ENCODE results near the gene ARL13A. TPM values are rescaled to one million over a fixed set of nuclear protein-coding genes. Genes with fewer than 3 reads are reported as not detected.

ARL13A gene
- polyA plus RNA-seq (2011; rRNA removed), result 0.12 TPM in 1 of 2 replicates, not detected in the other
- not detected in 2 replicates for polyA plus RNA-seq (2012; cell fraction: cytosol; rRNA removed)
- polyA plus RNA-seq (2012; cell fraction: nucleus; rRNA removed), result not detected in 2 replicates
- 0.08 to 0.15 TPM (median 0.10 TPM) in 3 replicates for polyA plus RNA-seq (2017; fragmentation: RNase III; extraction: RNeasy Plus Mini Kit Qiagen cat#74134 plus additional on column Dnase treatment)
- not detected in 2 replicates for polyA minus RNA-seq (2011; rRNA and poly(A)+ RNA removed)

GRCh38 chrX:100969408-100969807, at the start of gene ARL13A:
TSS of gene ARL13A (plus strand) at chrX:100969708. CDS start at chrX:100973690, 3,982 bp downstream.
- Histone ChIP-seq H3K4me1 (peaks cover 9% of the 10 kb centered on the region), H3K27ac (no peak within 1 kb of the TSS), H3K9me3 (no peaks in the 10 kb centered on the region), H3K4me3 (no peak within 1 kb of the TSS), H3K4me2 (no peak within 1 kb of the TSS)
- TF ChIP-seq E2F6 (IDR thresholded peaks at IDR 0.05; ENCODE audit: borderline replicate concordance, low read depth) (no peak), CHD2 (IDR thresholded peaks at IDR 0.05; ENCODE audit: low read length, partially characterized antibody) (no peak), HEYL (CRISPR knock-in tag; IDR thresholded peaks at IDR 0.05) (no peak), HOXA7 (CRISPR knock-in tag; IDR thresholded peaks at IDR 0.05) (no peak)
- ChIA-PET POLR2A (interaction anchor here (0.6 kb wide), 1 partner anchor 129 kb away, joined by 3 read pairs; the partner anchor contains the start of gene CENPI), CTCF (interaction anchor here (0.6 kb wide), 1 partner anchor 288 kb away, joined by 3 read pairs; no protein-coding TSS in a partner anchor)
- FAIRE-seq (no peak), DNase-seq (ENCODE audit: low read depth in 1 of 2, low spot score in 1 of 2) (no peak), ATAC-seq (no peak)
- 89% methylated on average over 2 of the region's 2 CpGs for WGBS (ENCODE audit: missing lambda C conversion rate)

DNA sequence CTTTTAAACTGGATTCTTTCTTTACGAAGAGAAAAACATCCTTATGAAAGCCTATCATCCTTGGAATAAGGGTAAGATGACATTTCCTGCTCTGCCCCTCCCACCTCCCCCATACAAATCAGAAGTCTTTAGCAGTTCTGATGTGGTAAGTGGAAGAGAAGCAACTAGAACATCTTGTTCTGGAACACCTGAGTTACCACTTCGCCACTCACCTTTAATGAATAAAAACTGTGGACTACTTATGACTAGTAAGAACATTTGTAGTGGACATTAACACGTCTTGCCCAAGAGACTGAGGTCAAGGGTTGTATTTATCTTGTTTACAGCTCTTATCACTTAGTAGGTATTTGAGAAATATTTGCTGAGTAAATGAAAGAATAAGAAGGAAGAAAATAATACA, 45.1 kb upstream of the ARL13A start:
- FAIRE-seq (no peak), DNase-seq (ENCODE audit: low read depth in 1 of 2, low spot score in 1 of 2) (no peak), ATAC-seq (no peak)
- WGBS (ENCODE audit: missing lambda C conversion rate), result 61% methylated on average over 3 of the region's 3 CpGs
- ChIA-PET CTCF (interaction anchor here (0.6 kb wide), 1 partner anchor 40 kb away, joined by 3 read pairs; no protein-coding TSS in a partner anchor), POLR2A (no interaction called here)
- Histone ChIP-seq H3K27ac (no peak overlapping the region), H3K4me2 (no peak overlapping the region), H3K9me3 (no peaks in the 10 kb centered on the region), H3K4me1 (no peaks in the 10 kb centered on the region), H3K4me3 (no peak overlapping the region)
- TF ChIP-seq HDAC2 (IDR thresholded peaks at IDR 0.05), result no peak
- TF ChIP-seq ZC3H11A (IDR thresholded peaks at IDR 0.05), result no peak

DNA sequence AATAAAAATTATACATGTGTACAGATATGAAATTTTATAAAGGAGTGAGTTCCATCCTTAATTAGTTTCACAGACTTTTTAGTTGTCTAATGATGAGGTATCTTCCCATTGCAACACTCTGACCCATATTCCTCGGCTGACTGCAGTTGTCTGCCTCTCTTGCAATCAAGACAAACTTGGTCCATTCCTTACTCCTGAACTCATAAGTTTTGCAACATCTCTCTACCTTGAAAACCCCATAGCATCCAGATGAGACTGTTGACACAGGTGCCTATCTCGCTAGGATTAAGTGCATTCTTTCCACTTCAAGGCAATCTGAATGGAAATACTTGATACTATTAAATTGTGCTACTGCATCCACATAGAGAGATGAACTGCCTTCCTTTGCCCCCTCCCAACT, 43.1 kb upstream of the ARL13A start:
- no peak overlapping the region for H3K4me3 ChIP-seq
- POLR2A ChIA-PET, result no interaction called here
- CTCF ChIA-PET, result no interaction called here
- H3K4me2 ChIP-seq, result no peak overlapping the region
- 0 out of 3 replicates have a peak, but pooled peaks cover under 1% of the 10 kb centered on the region for H3K9me3 ChIP-seq
- no peak for ATAC-seq
- no peak for TF ChIP-seq REST (IDR thresholded peaks at IDR 0.05)
- no peak for TF ChIP-seq NPAS2 (CRISPR knock-in tag; IDR thresholded peaks at IDR 0.05; ENCODE audit: borderline replicate concordance)
- TF ChIP-seq ZC3H11A (IDR thresholded peaks at IDR 0.05), result no peak
- TF ChIP-seq JUNB (IDR thresholded peaks at IDR 0.05), result no peak
- no peak for TF ChIP-seq MAFK (IDR thresholded peaks at IDR 0.05; ENCODE audit: partially characterized antibody)
- TF ChIP-seq, protein P1, sequence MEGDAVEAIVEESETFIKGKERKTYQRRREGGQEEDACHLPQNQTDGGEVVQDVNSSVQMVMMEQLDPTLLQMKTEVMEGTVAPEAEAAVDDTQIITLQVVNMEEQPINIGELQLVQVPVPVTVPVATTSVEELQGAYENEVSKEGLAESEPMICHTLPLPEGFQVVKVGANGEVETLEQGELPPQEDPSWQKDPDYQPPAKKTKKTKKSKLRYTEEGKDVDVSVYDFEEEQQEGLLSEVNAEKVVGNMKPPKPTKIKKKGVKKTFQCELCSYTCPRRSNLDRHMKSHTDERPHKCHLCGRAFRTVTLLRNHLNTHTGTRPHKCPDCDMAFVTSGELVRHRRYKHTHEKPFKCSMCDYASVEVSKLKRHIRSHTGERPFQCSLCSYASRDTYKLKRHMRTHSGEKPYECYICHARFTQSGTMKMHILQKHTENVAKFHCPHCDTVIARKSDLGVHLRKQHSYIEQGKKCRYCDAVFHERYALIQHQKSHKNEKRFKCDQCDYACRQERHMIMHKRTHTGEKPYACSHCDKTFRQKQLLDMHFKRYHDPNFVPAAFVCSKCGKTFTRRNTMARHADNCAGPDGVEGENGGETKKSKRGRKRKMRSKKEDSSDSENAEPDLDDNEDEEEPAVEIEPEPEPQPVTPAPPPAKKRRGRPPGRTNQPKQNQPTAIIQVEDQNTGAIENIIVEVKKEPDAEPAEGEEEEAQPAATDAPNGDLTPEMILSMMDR (IDR thresholded peaks at IDR 0.05), result no peak
- no peak for TF ChIP-seq FOSL2 (IDR thresholded peaks at IDR 0.05)
- TF ChIP-seq FOSL2 (CRISPR knock-in tag; IDR thresholded peaks at IDR 0.05), result no peak
- TF ChIP-seq HDAC2 (IDR thresholded peaks at IDR 0.05), result no peak
- TF ChIP-seq ESRRA (IDR thresholded peaks at IDR 0.05; ENCODE audit: borderline replicate concordance, low read length), result no peak
- no peak for TF ChIP-seq NR3C1 (IDR thresholded peaks at IDR 0.05)
- TF ChIP-seq BHLHE40 (IDR thresholded peaks at IDR 0.05; ENCODE audit: low read depth, low read length), result no peak
- TF ChIP-seq MAZ (IDR thresholded peaks at IDR 0.05; ENCODE audit: borderline replicate concordance, low read depth, low read length), result no peak
- TF ChIP-seq, protein P2, sequence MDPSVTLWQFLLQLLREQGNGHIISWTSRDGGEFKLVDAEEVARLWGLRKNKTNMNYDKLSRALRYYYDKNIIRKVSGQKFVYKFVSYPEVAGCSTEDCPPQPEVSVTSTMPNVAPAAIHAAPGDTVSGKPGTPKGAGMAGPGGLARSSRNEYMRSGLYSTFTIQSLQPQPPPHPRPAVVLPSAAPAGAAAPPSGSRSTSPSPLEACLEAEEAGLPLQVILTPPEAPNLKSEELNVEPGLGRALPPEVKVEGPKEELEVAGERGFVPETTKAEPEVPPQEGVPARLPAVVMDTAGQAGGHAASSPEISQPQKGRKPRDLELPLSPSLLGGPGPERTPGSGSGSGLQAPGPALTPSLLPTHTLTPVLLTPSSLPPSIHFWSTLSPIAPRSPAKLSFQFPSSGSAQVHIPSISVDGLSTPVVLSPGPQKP (IDR thresholded peaks at IDR 0.05; ENCODE audit: low read depth, low read length), result no peak
- TF ChIP-seq RAD21 (conservative IDR thresholded peaks at IDR 0.05 in 1 of 2, IDR thresholded peaks at IDR 0.05 in 1 of 2), result no peak
- TF ChIP-seq E2F6 (IDR thresholded peaks at IDR 0.05; ENCODE audit: borderline replicate concordance, low read depth), result no peak
- TF ChIP-seq POLR2AphosphoS2 (conservative IDR thresholded peaks at IDR 0.05; ENCODE audit: low read length), result no peak
- no peak for TF ChIP-seq MYC (IDR thresholded peaks at IDR 0.05; ENCODE audit: borderline replicate concordance, low read length)
- whole genome bisulfite sequencing (ENCODE audit: missing lambda C conversion rate), result 44% methylated on average over 2 of the region's 2 CpGs
- no peak for DNase-seq (ENCODE audit: low read depth in 1 of 2, low spot score in 1 of 2)
- no peak overlapping the region for H3K27ac ChIP-seq
- FAIRE-seq, result no peak
- peaks cover 4% of the 10 kb centered on the region; the same call in 2 of the 3 replicates for H3K4me1 ChIP-seq

Data from A549 (cell line).